ENCODE measurements around the gene SLAMF7.

- no peak for TF ChIP-seq EZH2 (IDR thresholded peaks at IDR 0.05; ENCODE audit: low read depth)
- TF ChIP-seq CTCF (conservative IDR thresholded peaks at IDR 0.05) = no peak
Observed at GRCh38 chr1:160774886-160775719, 36.1 kb downstream of the SLAMF7 start.

Data from PC-9 (cell line).